ENCODE measurements around the gene CELSR1. TPM values are rescaled to one million over a fixed set of nuclear protein-coding genes. Genes with fewer than 3 reads are reported as not detected.

CELSR1 gene
- total RNA-seq, 3 donors from 2014 or later = 1.9 to 4.2 (median 2.5) TPM

- no peak for DNase-seq
- ATAC-seq = no peak
These were observed 142.3 kb downstream of the CELSR1 start for GRCh38 chr22:46395145-46395544.

GRCh38 chr22:46394622-46395021 lies 142.8 kb downstream of the CELSR1 start:
- H3K9me3 ChIP-seq = no peaks in the 10 kb centered on the region
- H3K4me3 ChIP-seq = no peak overlapping the region
- no peaks in the 10 kb centered on the region for H3K36me3 ChIP-seq (ENCODE audit: low read depth)
- intact Hi-C loops (cut with DNase I, micrococcal nuclease) = no loop called here
- TF ChIP-seq, protein P1, sequence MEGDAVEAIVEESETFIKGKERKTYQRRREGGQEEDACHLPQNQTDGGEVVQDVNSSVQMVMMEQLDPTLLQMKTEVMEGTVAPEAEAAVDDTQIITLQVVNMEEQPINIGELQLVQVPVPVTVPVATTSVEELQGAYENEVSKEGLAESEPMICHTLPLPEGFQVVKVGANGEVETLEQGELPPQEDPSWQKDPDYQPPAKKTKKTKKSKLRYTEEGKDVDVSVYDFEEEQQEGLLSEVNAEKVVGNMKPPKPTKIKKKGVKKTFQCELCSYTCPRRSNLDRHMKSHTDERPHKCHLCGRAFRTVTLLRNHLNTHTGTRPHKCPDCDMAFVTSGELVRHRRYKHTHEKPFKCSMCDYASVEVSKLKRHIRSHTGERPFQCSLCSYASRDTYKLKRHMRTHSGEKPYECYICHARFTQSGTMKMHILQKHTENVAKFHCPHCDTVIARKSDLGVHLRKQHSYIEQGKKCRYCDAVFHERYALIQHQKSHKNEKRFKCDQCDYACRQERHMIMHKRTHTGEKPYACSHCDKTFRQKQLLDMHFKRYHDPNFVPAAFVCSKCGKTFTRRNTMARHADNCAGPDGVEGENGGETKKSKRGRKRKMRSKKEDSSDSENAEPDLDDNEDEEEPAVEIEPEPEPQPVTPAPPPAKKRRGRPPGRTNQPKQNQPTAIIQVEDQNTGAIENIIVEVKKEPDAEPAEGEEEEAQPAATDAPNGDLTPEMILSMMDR (IDR thresholded peaks at IDR 0.05) = no peak
- H3K4me1 ChIP-seq (ENCODE audit: low read depth) = no peaks in the 10 kb centered on the region
- DNase-seq (no peak), ATAC-seq (no peak)

More at GRCh38 chr22:46395145-46395544, 142.3 kb downstream of the CELSR1 start:
- H3K4me3 ChIP-seq = no peak overlapping the region
- intact Hi-C loops (cut with DNase I, micrococcal nuclease) = no loop called here
- no peaks in the 10 kb centered on the region for H3K4me1 ChIP-seq (ENCODE audit: low read depth)
- no peaks in the 10 kb centered on the region for H3K9me3 ChIP-seq
- TF ChIP-seq, protein P1 (IDR thresholded peaks at IDR 0.05) = no peak
- H3K36me3 ChIP-seq (ENCODE audit: low read depth) = no peaks in the 10 kb centered on the region

DNA sequence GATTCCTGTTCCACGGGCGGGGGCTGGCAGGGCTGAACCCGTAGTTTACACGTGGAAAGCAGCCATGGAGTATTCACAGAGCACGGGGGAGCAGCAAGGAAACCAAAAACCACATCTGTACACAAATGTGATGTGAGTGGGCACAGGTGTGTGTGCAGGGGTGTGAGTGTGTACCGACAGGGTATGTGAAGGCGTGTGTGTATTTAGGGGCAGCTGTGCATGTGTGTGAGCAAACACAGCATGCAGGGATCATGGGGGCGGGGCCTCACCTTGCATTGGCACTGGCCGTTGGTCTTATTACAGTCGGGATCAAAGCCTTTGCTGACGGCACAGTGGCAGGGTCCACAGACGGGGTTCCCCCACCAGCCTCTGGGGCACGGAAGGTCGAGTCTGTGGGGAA lies 143.5 kb downstream of the CELSR1 start:
- no peaks in the 10 kb centered on the region for H3K36me3 ChIP-seq (ENCODE audit: low read depth)
- H3K4me3 ChIP-seq = no peak overlapping the region
- DNase-seq = peak in 1 of 3 donors; percentile 53
- intact Hi-C loops (cut with DNase I, micrococcal nuclease) = no loop called here
- H3K4me1 ChIP-seq (ENCODE audit: low read depth) = no peaks in the 10 kb centered on the region
- peak; percentile 60 for ATAC-seq
- no peaks in the 10 kb centered on the region for H3K9me3 ChIP-seq
- TF ChIP-seq, protein P1 (IDR thresholded peaks at IDR 0.05) = no peak

DNA sequence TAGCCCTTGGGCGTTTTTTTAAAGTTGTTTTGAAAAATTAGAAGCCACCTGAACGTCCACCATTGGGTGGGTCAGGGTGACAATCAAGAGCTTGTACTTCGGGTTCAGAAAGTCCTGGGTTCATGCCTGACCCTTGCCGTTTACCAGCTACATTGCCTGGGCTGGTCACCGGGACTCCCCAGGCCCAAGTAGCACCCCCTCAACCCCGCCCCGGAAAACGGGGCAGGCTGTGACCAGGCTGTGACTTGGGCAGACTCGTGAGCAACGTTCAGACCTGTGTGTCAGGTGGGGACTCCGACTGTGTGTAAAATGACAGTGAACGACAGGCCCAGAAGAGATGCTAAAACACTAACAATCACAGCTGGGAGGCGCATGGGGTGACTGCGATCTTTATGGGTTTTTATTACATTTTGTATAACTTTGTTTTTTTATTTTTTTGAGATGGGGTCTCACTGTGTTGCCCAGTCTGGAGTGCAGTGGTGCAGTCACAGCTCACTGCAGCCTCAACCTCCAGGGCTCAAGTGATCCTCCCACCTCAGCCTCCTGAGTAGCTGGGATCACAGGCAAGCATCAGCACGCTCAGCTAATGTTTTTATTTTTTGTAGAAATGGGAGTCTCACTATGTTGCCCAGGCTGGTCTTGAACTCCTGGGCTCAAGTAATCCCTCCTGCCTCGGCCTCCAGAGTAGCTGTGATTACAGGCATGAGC lies 145.1 kb downstream of the CELSR1 start:
- intact Hi-C loops (cut with DNase I, micrococcal nuclease) = no loop called here
- no peak for ATAC-seq

DNA sequence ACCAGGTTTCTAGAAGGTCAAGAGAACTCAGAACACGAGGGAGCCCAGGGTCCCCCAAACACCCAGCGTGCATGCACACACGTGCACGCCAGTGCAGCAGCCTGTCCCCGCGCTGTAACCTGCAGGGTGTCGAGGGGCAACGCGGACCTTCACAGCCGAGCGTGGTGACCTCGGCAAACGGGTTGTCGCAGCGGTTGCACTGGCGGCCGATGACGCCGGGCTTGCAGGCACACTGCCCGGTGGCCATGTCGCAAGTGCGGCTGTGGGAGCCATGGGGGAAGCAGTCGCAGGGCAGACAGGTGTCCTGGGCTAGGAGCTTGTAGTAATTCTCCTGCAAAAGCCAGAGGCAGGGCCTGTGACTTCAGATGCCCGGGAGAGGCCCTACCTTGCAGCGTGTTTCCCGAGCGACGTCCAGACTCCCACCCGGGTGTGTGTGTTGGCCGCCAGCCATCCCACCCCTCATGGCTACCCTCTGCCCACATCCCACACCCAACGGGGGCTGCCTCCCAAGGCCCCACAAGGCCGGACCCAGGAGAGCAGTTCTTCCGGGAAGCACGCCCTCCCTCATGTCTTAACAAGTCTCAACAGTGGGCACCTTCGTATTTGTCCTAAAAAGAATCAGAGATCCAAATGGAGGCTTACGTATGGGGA lies 145.8 kb downstream of the CELSR1 start:
- intact Hi-C loops (cut with DNase I, micrococcal nuclease) = no loop called here
- TF ChIP-seq, protein P1 (IDR thresholded peaks at IDR 0.05) = no peak
- no peak overlapping the region for H3K4me3 ChIP-seq
- no peak for DNase-seq
- H3K9me3 ChIP-seq = no peaks in the 10 kb centered on the region
- no peak for ATAC-seq
- no peaks in the 10 kb centered on the region for H3K4me1 ChIP-seq (ENCODE audit: low read depth)
- H3K36me3 ChIP-seq (ENCODE audit: low read depth) = no peaks in the 10 kb centered on the region

More for the DNA sequence above, 145.1 kb downstream of the CELSR1 start:
- no peak for DNase-seq
- H3K4me3 ChIP-seq = no peak overlapping the region
- no peaks in the 10 kb centered on the region for H3K36me3 ChIP-seq (ENCODE audit: low read depth)
- TF ChIP-seq, protein P1 (IDR thresholded peaks at IDR 0.05) = no peak
- H3K4me1 ChIP-seq (ENCODE audit: low read depth) = no peaks in the 10 kb centered on the region
- no peaks in the 10 kb centered on the region for H3K9me3 ChIP-seq
